Stimulated activated CD4-positive, alpha-beta T cell treated with anti-CD3 and anti-CD28 coated beads, Interleukin-4, amount 100 ng/mL, for 4 hours (primary cell): ENCODE data around the gene MYO15B.
A peak's percentile ranks its signal among the peaks of the same experiment; 100 is the strongest.

Experiments
- DNase-seq, 2 experiments: peaks; one replicate each; pipeline ENCODE4 v3.0.0-alpha.2; 2020

Gene MYO15B

GRCh38 chr17:75604034-75604695, 16.6 kb downstream of the MYO15B start:
- no peak for DNase-seq

- DNase-seq = no peak
Observed at GRCh38 chr17:75605790-75606189, 18.2 kb downstream of the MYO15B start.

GRCh38 chr17:75607086-75607485, 19.5 kb downstream of the MYO15B start:
- DNase-seq = no peak

- DNase-seq = no peak
Observed at GRCh38 chr17:75610103-75610984, 22.7 kb downstream of the MYO15B start.

- no peak for DNase-seq
Observed at GRCh38 chr17:75611851-75612429, 24.3 kb downstream of the MYO15B start.

- no peak for DNase-seq
Observed at GRCh38 chr17:75612906-75613626, 25.5 kb downstream of the MYO15B start.

GRCh38 chr17:75614006-75614405, 26.4 kb downstream of the MYO15B start:
- no peak for DNase-seq

GRCh38 chr17:75614556-75615270, 27.1 kb downstream of the MYO15B start:
- no peak for DNase-seq

GRCh38 chr17:75615301-75615700, 27.7 kb downstream of the MYO15B start:
- DNase-seq = no peak

- no peak for DNase-seq
Observed at GRCh38 chr17:75616521-75617122, 29.0 kb downstream of the MYO15B start.

GRCh38 chr17:75617218-75617617, 29.6 kb downstream of the MYO15B start:
- DNase-seq = no peak

GRCh38 chr17:75617675-75618074, 30.1 kb downstream of the MYO15B start:
- no peak for DNase-seq

GRCh38 chr17:75619506-75620431, 32.2 kb downstream of the MYO15B start:
- DNase-seq = peak in 1 of 2 experiments; percentile 24

GRCh38 chr17:75621489-75621888, 33.9 kb downstream of the MYO15B start:
- no peak for DNase-seq

- no peak for DNase-seq
Observed at GRCh38 chr17:75622076-75622475, 34.5 kb downstream of the MYO15B start.

- no peak for DNase-seq
Observed at GRCh38 chr17:75622771-75623273, 35.2 kb downstream of the MYO15B start.

GRCh38 chr17:75623386-75623785, 35.8 kb downstream of the MYO15B start:
- no peak for DNase-seq

- DNase-seq = no peak
Observed at GRCh38 chr17:75624021-75624420, 36.4 kb downstream of the MYO15B start.

GRCh38 chr17:75624714-75625345, 37.2 kb downstream of the MYO15B start:
- no peak for DNase-seq

GRCh38 chr17:75625813-75626486, 38.4 kb downstream of the MYO15B start:
- DNase-seq = no peak
